ENCODE data around the gene PARN. TPM values are rescaled to one million over a fixed set of nuclear protein-coding genes. Genes with fewer than 3 reads are reported as not detected.

The PARN gene
- total and polyA plus RNA-seq, 2 donors (not counting 1 experiment from before 2014, with no cell fraction given), result 26.7 to 32.9 TPM

DNA sequence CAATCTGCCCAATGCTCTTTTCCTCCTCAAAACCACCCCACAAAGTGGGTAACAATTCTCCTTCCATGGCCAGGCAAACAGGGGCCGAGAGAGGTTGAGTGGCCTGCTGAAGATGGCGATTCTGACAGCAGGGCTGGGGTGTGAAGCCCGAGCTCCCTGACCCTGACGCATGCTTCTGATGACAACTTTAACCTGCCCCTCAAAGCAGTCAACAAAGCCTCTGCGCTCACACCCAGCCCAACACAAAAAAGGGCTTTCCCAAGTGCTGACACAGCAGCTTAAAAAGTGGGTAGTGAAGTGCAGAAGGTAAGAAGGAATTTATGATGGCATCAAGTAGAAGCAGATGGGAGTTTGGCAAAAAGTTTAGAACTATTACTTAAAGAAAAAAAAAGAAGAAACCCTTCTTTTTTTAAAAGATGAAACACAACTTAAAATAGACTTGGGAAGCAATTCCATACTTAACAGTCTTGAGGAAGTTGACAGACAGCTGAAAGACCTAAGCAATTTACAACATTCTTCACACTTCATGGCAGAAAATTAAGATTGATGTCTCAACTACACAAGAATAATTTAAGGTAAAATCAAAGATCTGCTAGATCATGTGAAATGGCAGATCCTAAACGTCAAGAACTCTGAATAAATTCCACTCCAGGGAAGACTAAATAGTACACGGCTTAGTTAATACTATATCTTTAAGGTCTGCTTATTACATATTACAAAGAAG, 133.9 kb downstream of the PARN start:
- Histone ChIP-seq H3K9me3 (ENCODE audit: control insufficient read depth, insufficient read depth, low read depth, low read length) (no peaks in the 10 kb centered on the region), H4K20me1 (ENCODE audit: control insufficient read depth, extremely low read depth, insufficient read depth, low read length) (no peaks in the 10 kb centered on the region), H3K4me2 (ENCODE audit: extremely low read depth, insufficient read depth, low read length) (no peak overlapping the region), H3K4me1 (ENCODE audit: control insufficient read depth, extremely low read depth, insufficient read depth, low read length) (peaks cover 4% of the 10 kb centered on the region), H3K4me3 (replicated peaks in 1 of 4; ENCODE audit: control extremely low read depth in 1 of 4, insufficient read depth in 1 of 4, low read depth in 3 of 4, low read length in 4 of 4) (no peak overlapping the region), H2AFZ (ENCODE audit: low read length) (no peak overlapping the region), H3K27ac (ENCODE audit: insufficient read depth, low read length) (no peak overlapping the region), H3K9ac (ENCODE audit: insufficient read depth, low read length) (no peak overlapping the region), H3K36me3 (ENCODE audit: control insufficient read depth, insufficient read depth, low read length) (no peaks in the 10 kb centered on the region), H3K79me2 (ENCODE audit: control insufficient read depth, insufficient read depth, low read length) (no peaks in the 10 kb centered on the region), H3K27me3 (ENCODE audit: control insufficient read depth, insufficient read depth, low read length) (no peaks in the 10 kb centered on the region)
- TF ChIP-seq EZH2 (IDR thresholded peaks at IDR 0.05; ENCODE audit: low read length, missing control alignments) (no peak), CTCF (conservative IDR thresholded peaks at IDR 0.05 in 1 of 2, IDR thresholded peaks at IDR 0.05 in 1 of 2; ENCODE audit: low read depth in 1 of 2, low read length in 2 of 2) (no peak)
- DNase-seq (ENCODE audit: low read depth in 2 of 2), result no peak

DNA sequence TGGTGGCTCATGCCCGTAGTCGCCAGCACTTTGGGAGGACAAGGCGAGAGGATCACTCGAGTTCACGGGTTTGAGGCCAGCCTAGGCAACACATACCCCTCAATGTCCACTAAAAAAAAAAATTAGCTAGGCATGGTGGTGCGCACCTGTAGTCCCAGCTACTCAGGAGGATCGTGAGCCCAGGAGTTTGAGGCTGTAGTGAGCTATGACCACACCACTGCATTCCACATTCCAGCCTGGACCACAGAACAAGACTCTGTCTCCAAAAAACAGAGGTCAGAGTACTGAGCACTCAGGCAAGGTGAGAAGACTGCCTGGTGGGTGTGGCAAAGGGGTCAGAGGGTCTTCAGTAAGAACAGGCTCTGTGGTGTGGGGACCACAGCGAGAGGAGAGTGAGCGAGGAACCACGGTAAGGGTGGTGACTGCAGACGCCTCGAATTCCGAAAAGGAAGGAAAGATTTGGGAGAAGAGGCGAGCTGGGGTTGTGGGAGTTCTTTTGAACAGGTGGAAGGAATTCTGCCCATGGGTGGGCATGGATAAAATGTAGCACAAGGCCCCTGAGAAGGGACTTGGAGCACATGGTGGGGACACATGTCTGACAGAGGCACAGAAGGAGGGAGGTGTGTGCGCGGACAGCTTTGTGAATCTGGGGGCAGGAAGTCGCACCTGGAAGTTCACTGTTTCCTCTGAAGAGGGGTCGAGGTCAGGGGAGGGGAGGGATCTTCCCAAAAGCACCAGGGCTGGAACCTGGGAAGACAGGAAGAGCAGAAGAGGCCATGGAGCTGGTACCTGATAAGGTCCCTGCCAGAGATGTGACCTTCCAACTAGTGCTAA, 134.6 kb downstream of the PARN start:
- TF ChIP-seq CTCF (conservative IDR thresholded peaks at IDR 0.05 in 1 of 2, IDR thresholded peaks at IDR 0.05 in 1 of 2; ENCODE audit: low read depth in 1 of 2, low read length in 2 of 2) (no peak), EZH2 (IDR thresholded peaks at IDR 0.05; ENCODE audit: low read length, missing control alignments) (no peak)
- Histone ChIP-seq H3K4me2 (ENCODE audit: extremely low read depth, insufficient read depth, low read length) (no peak overlapping the region), H3K4me1 (ENCODE audit: control insufficient read depth, extremely low read depth, insufficient read depth, low read length) (peaks cover under 1% of the 10 kb centered on the region), H3K79me2 (ENCODE audit: control insufficient read depth, insufficient read depth, low read length) (no peaks in the 10 kb centered on the region), H3K9me3 (ENCODE audit: control insufficient read depth, insufficient read depth, low read depth, low read length) (no peaks in the 10 kb centered on the region), H4K20me1 (ENCODE audit: control insufficient read depth, extremely low read depth, insufficient read depth, low read length) (no peaks in the 10 kb centered on the region), H2AFZ (ENCODE audit: low read length) (no peak overlapping the region), H3K36me3 (ENCODE audit: control insufficient read depth, insufficient read depth, low read length) (no peaks in the 10 kb centered on the region), H3K27ac (ENCODE audit: insufficient read depth, low read length) (no peak overlapping the region), H3K4me3 (replicated peaks in 1 of 4; ENCODE audit: control extremely low read depth in 1 of 4, insufficient read depth in 1 of 4, low read depth in 3 of 4, low read length in 4 of 4) (no peak overlapping the region), H3K27me3 (ENCODE audit: control insufficient read depth, insufficient read depth, low read length) (no peaks in the 10 kb centered on the region), H3K9ac (ENCODE audit: insufficient read depth, low read length) (no peak overlapping the region)
- DNase-seq (ENCODE audit: low read depth in 2 of 2), result no peak

GRCh38 chr16:14494396-14494966, 135.6 kb downstream of the PARN start:
- Histone ChIP-seq H4K20me1 (ENCODE audit: control insufficient read depth, extremely low read depth, insufficient read depth, low read length) (no peaks in the 10 kb centered on the region), H2AFZ (ENCODE audit: low read length) (no peak overlapping the region), H3K79me2 (ENCODE audit: control insufficient read depth, insufficient read depth, low read length) (no peaks in the 10 kb centered on the region), H3K4me1 (ENCODE audit: control insufficient read depth, extremely low read depth, insufficient read depth, low read length) (no peaks in the 10 kb centered on the region), H3K4me2 (ENCODE audit: extremely low read depth, insufficient read depth, low read length) (no peak overlapping the region), H3K36me3 (ENCODE audit: control insufficient read depth, insufficient read depth, low read length) (no peaks in the 10 kb centered on the region), H3K4me3 (replicated peaks in 1 of 4; ENCODE audit: control extremely low read depth in 1 of 4, insufficient read depth in 1 of 4, low read depth in 3 of 4, low read length in 4 of 4) (no peak overlapping the region), H3K27ac (ENCODE audit: insufficient read depth, low read length) (no peak overlapping the region), H3K27me3 (ENCODE audit: control insufficient read depth, insufficient read depth, low read length) (no peaks in the 10 kb centered on the region), H3K9ac (ENCODE audit: insufficient read depth, low read length) (no peak overlapping the region), H3K9me3 (ENCODE audit: control insufficient read depth, insufficient read depth, low read depth, low read length) (no peaks in the 10 kb centered on the region)
- peak in 1 of 2 donors; percentile 59 for DNase-seq (ENCODE audit: low read depth in 2 of 2)
- TF ChIP-seq EZH2 (IDR thresholded peaks at IDR 0.05; ENCODE audit: low read length, missing control alignments), result no peak
- no peak for TF ChIP-seq CTCF (conservative IDR thresholded peaks at IDR 0.05 in 1 of 2, IDR thresholded peaks at IDR 0.05 in 1 of 2; ENCODE audit: low read depth in 1 of 2, low read length in 2 of 2)
